ENCODE data around the gene MXD4.

DNA sequence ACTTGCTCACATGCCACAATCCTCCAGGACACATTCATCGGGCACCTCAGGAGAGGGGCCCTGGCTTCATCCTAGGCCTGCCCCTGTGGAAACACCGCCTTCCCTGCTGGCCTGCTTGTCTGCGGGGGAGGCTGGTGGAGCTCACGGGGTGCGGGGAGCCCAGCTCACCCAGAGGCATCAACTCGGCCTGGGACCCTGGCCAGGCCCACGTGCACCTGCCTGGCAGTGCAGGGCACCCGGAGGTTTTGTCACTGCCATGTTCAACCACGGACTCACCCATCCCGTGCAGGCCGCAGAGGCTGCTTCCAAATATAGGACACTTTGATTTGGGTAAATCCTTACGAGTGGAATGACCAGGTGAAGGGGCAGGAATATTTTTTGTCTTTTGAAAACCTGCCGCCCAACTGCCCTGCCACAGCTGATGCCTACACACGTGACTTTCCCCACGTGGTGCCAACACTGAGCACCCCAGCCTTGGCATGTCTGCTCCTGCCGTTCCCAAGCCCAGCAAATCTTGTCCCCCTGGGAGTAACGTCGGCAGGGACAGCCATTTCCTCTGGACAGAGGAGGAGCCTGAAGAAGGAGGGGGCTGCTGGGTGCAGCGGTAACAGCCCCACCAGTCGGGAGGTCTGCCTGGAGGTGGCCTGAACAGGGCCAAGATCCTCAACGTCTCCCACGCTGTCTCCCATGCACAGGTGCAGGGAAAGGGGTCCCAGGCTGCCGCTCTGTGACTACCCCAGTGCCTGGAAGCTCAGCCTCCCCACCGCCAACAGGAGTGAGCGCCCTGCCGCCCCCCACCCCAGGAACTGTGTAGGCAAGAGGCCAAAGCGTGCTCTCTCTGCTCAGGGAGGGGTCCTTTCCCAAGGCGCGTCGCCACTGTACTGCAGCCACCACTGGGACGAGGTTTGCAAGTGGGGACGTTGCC, 8.5 kb downstream of the MXD4 start:
- no peak for TF ChIP-seq ZMYM4 (CRISPR knock-in tag; IDR thresholded peaks at IDR 0.05)
- TF ChIP-seq GTF2F1 (IDR thresholded peaks at IDR 0.05; ENCODE audit: low read length) = no peak
- no peak for TF ChIP-seq CTCF (CRISPR knock-in tag; IDR thresholded peaks at IDR 0.05)
- TF ChIP-seq ZNF337 (CRISPR knock-in tag; IDR thresholded peaks at IDR 0.05; ENCODE audit: borderline replicate concordance, low read depth) = no peak
- TF ChIP-seq CHD2 (IDR thresholded peaks at IDR 0.05; ENCODE audit: low read depth, low read length) = no peak
- TF ChIP-seq, protein P1, sequence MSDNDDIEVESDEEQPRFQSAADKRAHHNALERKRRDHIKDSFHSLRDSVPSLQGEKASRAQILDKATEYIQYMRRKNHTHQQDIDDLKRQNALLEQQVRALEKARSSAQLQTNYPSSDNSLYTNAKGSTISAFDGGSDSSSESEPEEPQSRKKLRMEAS (IDR thresholded peaks at IDR 0.05) = no peak
- no peak for TF ChIP-seq ZZZ3 (CRISPR knock-in tag; IDR thresholded peaks at IDR 0.05; ENCODE audit: borderline replicate concordance)
- no peak for TF ChIP-seq TAF15 (IDR thresholded peaks at IDR 0.05; ENCODE audit: low read depth, low read length, poor library complexity, severe bottlenecking)
- no peak for TF ChIP-seq ZSCAN21 (CRISPR knock-in tag; IDR thresholded peaks at IDR 0.05; ENCODE audit: borderline replicate concordance)
- no peak for TF ChIP-seq TCF7 (IDR thresholded peaks at IDR 0.05; ENCODE audit: low read depth)
- TF ChIP-seq PBX2 (CRISPR knock-in tag; IDR thresholded peaks at IDR 0.05) = no peak
- no peak for TF ChIP-seq FOXJ3 (CRISPR knock-in tag; IDR thresholded peaks at IDR 0.05; ENCODE audit: borderline replicate concordance)
- no peak for TF ChIP-seq MEF2D (CRISPR knock-in tag; IDR thresholded peaks at IDR 0.05)
- TF ChIP-seq, protein P2, sequence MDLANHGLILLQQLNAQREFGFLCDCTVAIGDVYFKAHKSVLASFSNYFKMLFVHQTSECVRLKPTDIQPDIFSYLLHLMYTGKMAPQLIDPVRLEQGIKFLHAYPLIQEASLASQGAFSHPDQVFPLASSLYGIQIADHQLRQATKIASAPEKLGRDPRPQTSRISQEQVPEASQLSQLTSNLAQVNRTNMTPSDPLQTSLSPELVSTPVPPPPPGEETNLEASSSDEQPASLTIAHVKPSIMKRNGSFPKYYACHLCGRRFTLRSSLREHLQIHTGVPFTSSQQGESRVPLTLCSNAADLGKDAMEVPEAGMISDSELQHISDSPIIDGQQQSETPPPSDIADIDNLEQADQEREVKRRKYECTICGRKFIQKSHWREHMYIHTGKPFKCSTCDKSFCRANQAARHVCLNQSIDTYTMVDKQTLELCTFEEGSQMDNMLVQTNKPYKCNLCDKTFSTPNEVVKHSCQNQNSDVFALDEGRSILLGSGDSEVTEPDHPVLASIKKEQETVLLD (CRISPR knock-in tag; IDR thresholded peaks at IDR 0.05; ENCODE audit: low read depth) = no peak

All from HepG2 (cell line).